Endothelial cell of umbilical vein (primary cell): Measurements from ENCODE around the gene CASR. TPM values are rescaled to one million over a fixed set of nuclear protein-coding genes. Genes with fewer than 3 reads are reported as not detected.

ENCODE experiments used
- BruUV-seq: library from RNA; stranded (reverse); fragments of 400-500 nt; replicated peaks from 2 replicates; lab custom pipeline; 2021; lab: Mats Ljungman, UMichigan
- CTCF ChIA-PET: fragments of 300-600, 350-600 bp; sonication (Branson Sonifier 250); formaldehyde crosslinking; loops from one replicate; lab custom pipeline; 2021; ENCODE audit warnings: antibody characterized with exemption, inconsistent platforms; lab: Charles Lee
- POLR2A ChIA-PET: fragments of 300-600, 350-600 bp; sonication (Branson Sonifier 250); formaldehyde crosslinking; loops from one replicate; lab custom pipeline; 2021; ENCODE audit warnings: antibody characterized with exemption, inconsistent platforms; lab: Charles Lee
- DNase-seq: peaks from one replicate; pipeline ENCODE4 v3.0.0-alpha.2; 2011; ENCODE audit warnings: low read depth, low spot score
- FAIRE-seq: peaks from 2 replicates; lab custom pipeline; 2011; peaks lifted over from hg19 to GRCh38; lab: Jason Lieb, UNC
- H2AFZ ChIP-seq: 2 replicates; pipeline ENCODE4 v1.6.0; 2012; ENCODE audit warnings: low read depth, low read length, control low read depth, inconsistent platforms
- H3K27ac ChIP-seq: 2 replicates; pipeline ENCODE4 v1.5.1; 2011; ENCODE audit warnings: low read depth, mild to moderate bottlenecking, control low read depth, low read length, moderate library complexity; ENCODE audit not compliant: insufficient read depth
- H3K27me3 ChIP-seq, 2 experiments: 2 replicates each; pipeline versions ENCODE4 v1.6.0 to v1.6.1; 2011; ENCODE audit warnings: low read length in 2 of 2, mixed read lengths in 1 of 2; ENCODE audit not compliant: control insufficient read depth in 2 of 2, insufficient read depth in 2 of 2
- H3K36me3 ChIP-seq, 2 experiments: 2 replicates in 1 of 2; 3 replicates in 1 of 2; pipeline ENCODE4 v1.5.1; 2011; ENCODE audit warnings: low read length in 2 of 2, mild to moderate bottlenecking in 1 of 2, moderate library complexity in 1 of 2; ENCODE audit not compliant: control insufficient read depth in 2 of 2, insufficient read depth in 2 of 2; ENCODE audit errors: extremely low read depth in 1 of 2
- H3K4me1 ChIP-seq: 3 replicates; pipeline ENCODE4 v1.5.1; 2011; ENCODE audit warnings: mild to moderate bottlenecking, low read length; ENCODE audit not compliant: control insufficient read depth, insufficient read depth; ENCODE audit errors: extremely low read depth
- H3K4me2 ChIP-seq: 2 replicates; pipeline ENCODE4 v1.6.1; 2011; ENCODE audit warnings: low read length, control low read depth, mixed read lengths; ENCODE audit not compliant: insufficient read depth
- H3K4me3 ChIP-seq, 3 experiments: fragments of 200-600 bp in 1 of 3; sonication (generic), shearing (Covaris generic) in 1 of 3; replicated peaks in 1 of 3; 2 replicates each; pipeline ENCODE4 v1.5.1; 2011 to 2016; ENCODE audit warnings: control low read depth in 3 of 3, low read length in 3 of 3, mild to moderate bottlenecking in 2 of 3, inconsistent platforms in 1 of 3, low read depth in 1 of 3, moderate library complexity in 1 of 3; ENCODE audit not compliant: insufficient read depth in 1 of 3
- H3K79me2 ChIP-seq: 2 replicates; pipeline ENCODE4 v1.6.0; 2012; ENCODE audit warnings: low read length, inconsistent platforms; ENCODE audit not compliant: control insufficient read depth, insufficient read depth
- H3K9ac ChIP-seq: replicated peaks from 2 replicates; pipeline ENCODE3; 2011; ENCODE audit warnings: low read length, control low read depth; ENCODE audit not compliant: insufficient read depth; ENCODE audit errors: extremely low read depth
- H3K9me1 ChIP-seq: replicated peaks from 3 replicates; pipeline ENCODE4 v1.6.0; 2011; ENCODE audit warnings: mild to moderate bottlenecking, low read length; ENCODE audit not compliant: control insufficient read depth, insufficient read depth; ENCODE audit errors: extremely low read depth
- H3K9me3 ChIP-seq: replicated peaks from 2 replicates; pipeline ENCODE4 v1.5.1; 2012; ENCODE audit warnings: low read length, inconsistent platforms; ENCODE audit not compliant: control insufficient read depth, insufficient read depth
- H4K20me1 ChIP-seq: replicated peaks from 2 replicates; pipeline ENCODE3; 2011; ENCODE audit warnings: mild to moderate bottlenecking, low read length; ENCODE audit not compliant: control insufficient read depth, insufficient read depth; ENCODE audit errors: extremely low read depth
- FOS ChIP-seq: IDR thresholded peaks from 2 replicates; pipeline ENCODE4 v1.6.1; 2011; ENCODE audit warnings: mild to moderate bottlenecking, low read length, moderate library complexity, borderline replicate concordance; ENCODE audit not compliant: insufficient read depth
- MAX ChIP-seq: IDR thresholded peaks from 2 replicates; pipeline ENCODE4 v1.6.1; 2011; ENCODE audit not compliant: insufficient read depth, insufficient read length
- MYC ChIP-seq: IDR thresholded peaks from one replicate; pipeline ENCODE4 v1.6.1; 2011; ENCODE audit warnings: mild to moderate bottlenecking, low read depth, low read length
- POLR2A ChIP-seq: IDR thresholded peaks from 2 replicates; pipeline ENCODE4 v1.6.1; 2012; ENCODE audit warnings: low read depth, mild to moderate bottlenecking, control low read depth, low read length
- POLR2AphosphoS5 ChIP-seq: IDR thresholded peaks from 2 replicates; pipeline ENCODE4 v1.6.1; 2012; ENCODE audit warnings: low read depth, mild to moderate bottlenecking, control low read depth, low read length, moderate library complexity; ENCODE audit not compliant: insufficient read depth
- dilution Hi-C: fragments of 300-500 bp; cut with MboI; formaldehyde crosslinking; loops from one replicate; pipeline ENCODE4 v1.15.0; 2019; ENCODE audit warnings: low sequenced_read_pairs; ENCODE audit not compliant: extremely low pct_ligation_motif_present
- intact Hi-C: fragments of 100-400 bp; cut with micrococcal nuclease; formaldehyde crosslinking; loops from one replicate; pipeline ENCODE4 v1.10.0; 2022
- polyA plus RNA-seq, 4 experiments: library from polyadenylated mRNA; depleted of rRNA in 3 of 4; stranded (reverse) in 3 of 4; unstranded in 1 of 4; fragments of >200 nt; gene quantifications; 2 replicates each; pipeline versions ENCODE4 v1.2.1 to v1.2.3, GENCODE V29; 2011 to 2012; ENCODE audit warnings: missing spikeins in 1 of 4
- total RNA-seq: library from RNA; stranded (reverse); gene quantifications from 2 replicates; pipeline ENCODE4 v1.2.3, GENCODE V29; 2021

The CASR gene
- total and polyA plus RNA-seq, 2 donors (not counting 3 experiments of a cell fraction or from before 2014, with no cell fraction given), result not detected

GRCh38 chr3:122295266-122296062 is 112.0 kb downstream of the CASR start:
- FAIRE-seq (no peak), DNase-seq (no peak)
- dilution Hi-C loops (no loop called here), intact Hi-C loops (no loop called here)
- Histone ChIP-seq H3K79me2 (no peaks in the 10 kb centered on the region), H3K4me2 (no peak overlapping the region), H3K36me3 (no peaks in the 10 kb centered on the region), H2AFZ (no peak overlapping the region), H3K9me1 (no peaks in the 10 kb centered on the region), H3K9me3 (no peaks in the 10 kb centered on the region), H3K4me3 (no peak overlapping the region), H3K4me1 (no peaks in the 10 kb centered on the region), H3K9ac (no peak overlapping the region), H3K27me3 (peaks cover 0 to 1% of the 10 kb centered on the region in 2 experiments), H3K27ac (no peak overlapping the region), H4K20me1 (no peaks in the 10 kb centered on the region)
- no TSS peak for BruUV-seq
- ChIA-PET CTCF (no interaction called here), POLR2A (no interaction called here)
- no peak for TF ChIP-seq POLR2A
- no peak for TF ChIP-seq POLR2AphosphoS5
- TF ChIP-seq FOS, result no peak
- TF ChIP-seq MYC, result no peak

- intact Hi-C loops, result no loop called here
- Histone ChIP-seq H3K4me3 (no peak overlapping the region), H3K9me1 (no peaks in the 10 kb centered on the region), H2AFZ (no peak overlapping the region), H3K9ac (no peak overlapping the region), H3K79me2 (no peaks in the 10 kb centered on the region), H3K27ac (no peak overlapping the region), H3K4me2 (no peak overlapping the region), H3K27me3 (peaks cover 0 to 1% of the 10 kb centered on the region in 2 experiments), H3K36me3 (no peaks in the 10 kb centered on the region), H3K9me3 (no peaks in the 10 kb centered on the region), H3K4me1 (no peaks in the 10 kb centered on the region), H4K20me1 (no peaks in the 10 kb centered on the region)
- BruUV-seq, result no TSS peak
- dilution Hi-C loops, result no loop called here
- ChIA-PET POLR2A (no interaction called here), CTCF (no interaction called here)
- TF ChIP-seq MAX, result no peak
- DNase-seq (no peak), FAIRE-seq (no peak)
These were observed 114.8 kb downstream of the CASR start for GRCh38 chr3:122298239-122298638.
